ENCODE results near the gene DDX10. TPM values are rescaled to one million over a fixed set of nuclear protein-coding genes. Genes with fewer than 3 reads are reported as not detected.

Gene DDX10
- total and polyA plus RNA-seq, 2 experiments from 2014 or later: 32.4 to 37.8 TPM

- no peak for TF ChIP-seq ETS1 (IDR thresholded peaks at IDR 0.05)
These were observed 32.7 kb upstream of the DDX10 start (continued) for GRCh38 chr11:108632041-108632704.

- Mint-ChIP-seq H3K4me3 (no peak overlapping the region), H3K27me3 (ENCODE audit: insufficient read depth, low read depth, poor library complexity) (no peaks in the 10 kb centered on the region), H3K36me3 (ENCODE audit: low read depth) (no peaks in the 10 kb centered on the region), H3K9me3 (no peaks in the 10 kb centered on the region; the same call in 2 of the 3 replicates), H3K4me1 (peaks cover 12% of the 10 kb centered on the region), H3K27ac (no peak overlapping the region)
- Histone ChIP-seq H4K20me1 (replicated peaks; ENCODE audit: insufficient read depth) (no peaks in the 10 kb centered on the region), H2AFZ (no peak overlapping the region), H3K36me3 (ENCODE audit: insufficient read depth) (no peaks in the 10 kb centered on the region), H3K9me2 (ENCODE audit: insufficient read depth) (no peaks in the 10 kb centered on the region), H3K4me2 (no peak overlapping the region), H3F3A (replicated peaks; ENCODE audit: low read depth) (no peaks in the 10 kb centered on the region), H3K4me1 (ENCODE audit: insufficient read depth) (peaks cover 10% of the 10 kb centered on the region), H3K27me3 (ENCODE audit: insufficient read depth) (no peaks in the 10 kb centered on the region), H3K4me3 (no peak overlapping the region), H3K79me2 (replicated peaks; ENCODE audit: insufficient read depth) (no peaks in the 10 kb centered on the region), H3K27ac (ENCODE audit: low read depth) (no peak overlapping the region)
- DNase-seq (ENCODE audit: low spot score): no peak
- no peak for ATAC-seq
- TF ChIP-seq ETS1 (IDR thresholded peaks at IDR 0.05) (no peak), NANOG (IDR thresholded peaks at IDR 0.05; ENCODE audit: borderline replicate concordance) (no peak), ZNF331 (CRISPR knock-in tag; IDR thresholded peaks at IDR 0.05; ENCODE audit: low read depth) (no peak), POLR2AphosphoS5 (IDR thresholded peaks at IDR 0.05; ENCODE audit: low read depth) (no peak), ZNF114 (CRISPR knock-in tag; IDR thresholded peaks at IDR 0.05) (no peak), JUNB (IDR thresholded peaks at IDR 0.05; ENCODE audit: unreplicated experiment) (no peak), EZH2phosphoT487 (IDR thresholded peaks at IDR 0.05; ENCODE audit: unreplicated experiment) (no peak), CREB1 (CRISPR knock-in tag; IDR thresholded peaks at IDR 0.05; ENCODE audit: low read depth) (no peak), EZH2 (IDR thresholded peaks at IDR 0.05; ENCODE audit: low read depth, unreplicated experiment) (no peak), STAT1 (IDR thresholded peaks at IDR 0.05; ENCODE audit: unreplicated experiment) (no peak)
- TF ChIP-seq, protein P1, sequence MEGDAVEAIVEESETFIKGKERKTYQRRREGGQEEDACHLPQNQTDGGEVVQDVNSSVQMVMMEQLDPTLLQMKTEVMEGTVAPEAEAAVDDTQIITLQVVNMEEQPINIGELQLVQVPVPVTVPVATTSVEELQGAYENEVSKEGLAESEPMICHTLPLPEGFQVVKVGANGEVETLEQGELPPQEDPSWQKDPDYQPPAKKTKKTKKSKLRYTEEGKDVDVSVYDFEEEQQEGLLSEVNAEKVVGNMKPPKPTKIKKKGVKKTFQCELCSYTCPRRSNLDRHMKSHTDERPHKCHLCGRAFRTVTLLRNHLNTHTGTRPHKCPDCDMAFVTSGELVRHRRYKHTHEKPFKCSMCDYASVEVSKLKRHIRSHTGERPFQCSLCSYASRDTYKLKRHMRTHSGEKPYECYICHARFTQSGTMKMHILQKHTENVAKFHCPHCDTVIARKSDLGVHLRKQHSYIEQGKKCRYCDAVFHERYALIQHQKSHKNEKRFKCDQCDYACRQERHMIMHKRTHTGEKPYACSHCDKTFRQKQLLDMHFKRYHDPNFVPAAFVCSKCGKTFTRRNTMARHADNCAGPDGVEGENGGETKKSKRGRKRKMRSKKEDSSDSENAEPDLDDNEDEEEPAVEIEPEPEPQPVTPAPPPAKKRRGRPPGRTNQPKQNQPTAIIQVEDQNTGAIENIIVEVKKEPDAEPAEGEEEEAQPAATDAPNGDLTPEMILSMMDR (conservative IDR thresholded peaks at IDR 0.05; ENCODE audit: low read depth in 2 of 2): no peak
- TF ChIP-seq, protein P2, sequence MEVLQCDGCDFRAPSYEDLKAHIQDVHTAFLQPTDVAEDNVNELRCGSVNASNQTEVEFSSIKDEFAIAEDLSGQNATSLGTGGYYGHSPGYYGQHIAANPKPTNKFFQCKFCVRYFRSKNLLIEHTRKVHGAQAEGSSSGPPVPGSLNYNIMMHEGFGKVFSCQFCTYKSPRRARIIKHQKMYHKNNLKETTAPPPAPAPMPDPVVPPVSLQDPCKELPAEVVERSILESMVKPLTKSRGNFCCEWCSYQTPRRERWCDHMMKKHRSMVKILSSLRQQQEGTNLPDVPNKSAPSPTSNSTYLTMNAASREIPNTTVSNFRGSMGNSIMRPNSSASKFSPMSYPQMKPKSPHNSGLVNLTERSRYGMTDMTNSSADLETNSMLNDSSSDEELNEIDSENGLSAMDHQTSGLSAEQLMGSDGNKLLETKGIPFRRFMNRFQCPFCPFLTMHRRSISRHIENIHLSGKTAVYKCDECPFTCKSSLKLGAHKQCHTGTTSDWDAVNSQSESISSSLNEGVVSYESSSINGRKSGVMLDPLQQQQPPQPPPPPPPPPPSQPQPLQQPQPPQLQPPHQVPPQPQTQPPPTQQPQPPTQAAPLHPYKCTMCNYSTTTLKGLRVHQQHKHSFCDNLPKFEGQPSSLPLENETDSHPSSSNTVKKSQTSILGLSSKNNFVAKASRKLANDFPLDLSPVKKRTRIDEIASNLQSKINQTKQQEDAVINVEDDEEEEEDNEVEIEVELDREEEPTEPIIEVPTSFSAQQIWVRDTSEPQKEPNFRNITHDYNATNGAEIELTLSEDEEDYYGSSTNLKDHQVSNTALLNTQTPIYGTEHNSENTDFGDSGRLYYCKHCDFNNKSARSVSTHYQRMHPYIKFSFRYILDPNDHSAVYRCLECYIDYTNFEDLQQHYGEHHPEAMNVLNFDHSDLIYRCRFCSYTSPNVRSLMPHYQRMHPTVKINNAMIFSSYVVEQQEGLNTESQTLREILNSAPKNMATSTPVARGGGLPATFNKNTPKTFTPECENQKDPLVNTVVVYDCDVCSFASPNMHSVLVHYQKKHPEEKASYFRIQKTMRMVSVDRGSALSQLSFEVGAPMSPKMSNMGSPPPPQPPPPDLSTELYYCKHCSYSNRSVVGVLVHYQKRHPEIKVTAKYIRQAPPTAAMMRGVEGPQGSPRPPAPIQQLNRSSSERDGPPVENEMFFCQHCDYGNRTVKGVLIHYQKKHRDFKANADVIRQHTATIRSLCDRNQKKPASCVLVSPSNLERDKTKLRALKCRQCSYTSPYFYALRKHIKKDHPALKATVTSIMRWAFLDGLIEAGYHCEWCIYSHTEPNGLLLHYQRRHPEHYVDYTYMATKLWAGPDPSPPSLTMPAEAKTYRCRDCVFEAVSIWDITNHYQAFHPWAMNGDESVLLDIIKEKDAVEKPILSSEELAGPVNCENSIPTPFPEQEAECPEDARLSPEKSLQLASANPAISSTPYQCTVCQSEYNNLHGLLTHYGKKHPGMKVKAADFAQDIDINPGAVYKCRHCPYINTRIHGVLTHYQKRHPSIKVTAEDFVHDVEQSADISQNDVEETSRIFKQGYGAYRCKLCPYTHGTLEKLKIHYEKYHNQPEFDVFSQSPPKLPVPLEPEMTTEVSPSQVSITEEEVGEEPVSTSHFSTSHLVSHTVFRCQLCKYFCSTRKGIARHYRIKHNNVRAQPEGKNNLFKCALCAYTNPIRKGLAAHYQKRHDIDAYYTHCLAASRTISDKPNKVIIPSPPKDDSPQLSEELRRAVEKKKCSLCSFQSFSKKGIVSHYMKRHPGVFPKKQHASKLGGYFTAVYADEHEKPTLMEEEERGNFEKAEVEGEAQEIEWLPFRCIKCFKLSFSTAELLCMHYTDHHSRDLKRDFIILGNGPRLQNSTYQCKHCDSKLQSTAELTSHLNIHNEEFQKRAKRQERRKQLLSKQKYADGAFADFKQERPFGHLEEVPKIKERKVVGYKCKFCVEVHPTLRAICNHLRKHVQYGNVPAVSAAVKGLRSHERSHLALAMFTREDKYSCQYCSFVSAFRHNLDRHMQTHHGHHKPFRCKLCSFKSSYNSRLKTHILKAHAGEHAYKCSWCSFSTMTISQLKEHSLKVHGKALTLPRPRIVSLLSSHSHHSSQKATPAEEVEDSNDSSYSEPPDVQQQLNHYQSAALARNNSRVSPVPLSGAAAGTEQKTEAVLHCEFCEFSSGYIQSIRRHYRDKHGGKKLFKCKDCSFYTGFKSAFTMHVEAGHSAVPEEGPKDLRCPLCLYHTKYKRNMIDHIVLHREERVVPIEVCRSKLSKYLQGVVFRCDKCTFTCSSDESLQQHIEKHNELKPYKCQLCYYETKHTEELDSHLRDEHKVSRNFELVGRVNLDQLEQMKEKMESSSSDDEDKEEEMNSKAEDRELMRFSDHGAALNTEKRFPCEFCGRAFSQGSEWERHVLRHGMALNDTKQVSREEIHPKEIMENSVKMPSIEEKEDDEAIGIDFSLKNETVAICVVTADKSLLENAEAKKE (CRISPR knock-in tag; IDR thresholded peaks at IDR 0.05): no peak
These were observed 29.8 kb upstream of the DDX10 start for GRCh38 chr11:108635106-108635505.
